Activated naive CD4-positive, alpha-beta T cell treated with anti-CD3 and anti-CD28 coated beads, Interleukin-2, amount 10 ng/mL, durations not matched to agents 7 days and 5 days (primary cell): ENCODE data around the gene XPO6.
"Not testable (repeated sequence)": the region's sequence is repeated elsewhere in the genome, so short reads cannot be mapped to it uniquely, and the experiment has no call there.

ENCODE experiments used
- CTCF ChIA-PET: fragments of 350-600 bp; sonication (Branson Sonifier 250); formaldehyde crosslinking; loops from one replicate; lab custom pipeline; 2021; ENCODE audit warnings: antibody characterized with exemption; lab: Charles Lee
- DNase-seq: peaks from one replicate; pipeline ENCODE4 v3.0.0-alpha.2; 2020
- H3K27ac Mint-ChIP-seq: one replicate; pipeline ENCODE4 v1.8.0; 2021; ENCODE audit warnings: mild to moderate bottlenecking, moderate library complexity, mixed read lengths
- H3K27me3 Mint-ChIP-seq: one replicate; pipeline ENCODE4 v1.8.0; 2021; ENCODE audit warnings: mild to moderate bottlenecking, mixed read lengths
- H3K36me3 Mint-ChIP-seq: one replicate; pipeline ENCODE4 v1.8.0; 2021; ENCODE audit warnings: mixed read lengths
- H3K4me1 Mint-ChIP-seq: one replicate; pipeline ENCODE4 v1.8.0; 2021; ENCODE audit warnings: mixed read lengths
- H3K4me3 Mint-ChIP-seq: one replicate; pipeline ENCODE4 v1.8.0; 2021; ENCODE audit warnings: mild to moderate bottlenecking, moderate library complexity, mixed read lengths
- H3K9me3 Mint-ChIP-seq: one replicate; pipeline ENCODE4 v1.8.0; 2021; ENCODE audit warnings: mixed read lengths

The XPO6 gene

GRCh38 chr16:28126684-28127620, 84.8 kb downstream of the XPO6 start:
- H3K27me3 Mint-ChIP-seq: no peaks in the 10 kb centered on the region
- no peak overlapping the region for H3K4me3 Mint-ChIP-seq
- H3K4me1 Mint-ChIP-seq: peaks cover 3% of the 10 kb centered on the region
- CTCF ChIA-PET: interaction anchor here (1.0 to 1.6 kb wide), 2 partner anchors 10 to 91 kb away, joined by 3 read pairs; no protein-coding TSS in a partner anchor
- peaks cover 79% of the 10 kb centered on the region for H3K36me3 Mint-ChIP-seq
- peak overlapping the region; percentile 39 for H3K27ac Mint-ChIP-seq
- no peaks in the 10 kb centered on the region for H3K9me3 Mint-ChIP-seq
- no peak for DNase-seq

GRCh38 chr16:28125592-28125991, 86.2 kb downstream of the XPO6 start:
- no peaks in the 10 kb centered on the region for H3K9me3 Mint-ChIP-seq
- no peaks in the 10 kb centered on the region for H3K27me3 Mint-ChIP-seq
- CTCF ChIA-PET: interaction anchor here (0.7 to 1.6 kb wide), 2 partner anchors 11 to 92 kb away, joined by 3 read pairs; no protein-coding TSS in a partner anchor
- H3K27ac Mint-ChIP-seq: no peak overlapping the region
- H3K36me3 Mint-ChIP-seq: peaks cover 80% of the 10 kb centered on the region
- no peak overlapping the region for H3K4me3 Mint-ChIP-seq
- DNase-seq: no peak
- H3K4me1 Mint-ChIP-seq: peaks cover 3% of the 10 kb centered on the region

DNA sequence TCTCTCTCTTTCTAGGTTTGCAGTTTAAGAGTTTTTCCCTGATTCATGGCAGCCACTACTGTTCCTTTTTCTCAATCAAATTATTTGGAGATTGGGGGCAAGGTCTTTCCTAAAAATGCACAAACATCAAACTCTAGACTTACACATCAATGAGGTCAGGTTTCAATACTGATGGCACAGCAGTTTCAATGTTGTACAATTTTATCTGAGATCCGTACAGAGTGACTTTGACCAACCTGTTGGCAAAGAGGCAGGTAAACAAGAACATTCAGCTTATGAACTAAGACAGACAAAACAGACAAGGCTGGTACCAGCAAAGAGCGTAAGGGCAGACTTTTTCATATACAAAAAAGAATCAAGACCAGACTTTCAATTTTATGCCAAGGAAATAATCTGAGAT, 90.2 kb downstream of the XPO6 start:
- CTCF ChIA-PET: no interaction called here
- DNase-seq: no peak

DNA sequence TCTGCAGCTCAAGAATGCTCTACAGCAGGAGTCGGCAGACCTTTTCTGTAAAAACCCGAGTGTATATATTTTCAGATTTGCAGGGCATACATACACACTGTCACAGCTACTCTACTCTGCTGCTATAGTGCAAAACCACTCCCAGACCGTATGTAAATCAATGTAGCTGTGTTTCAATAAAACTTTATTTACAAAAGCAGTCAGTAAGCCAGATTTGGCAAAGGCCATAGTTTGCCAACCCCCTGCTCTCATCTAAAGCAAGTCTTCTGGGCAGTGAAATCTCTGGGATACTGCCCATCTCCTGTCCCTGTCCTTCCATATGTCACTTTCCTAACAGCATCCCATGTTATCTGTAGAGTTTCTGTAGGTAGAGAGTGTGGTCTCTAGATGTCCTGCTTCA, 91.0 kb downstream of the XPO6 start:
- no peaks in the 10 kb centered on the region for H3K4me1 Mint-ChIP-seq
- DNase-seq: no peak
- no peak overlapping the region for H3K27ac Mint-ChIP-seq
- H3K4me3 Mint-ChIP-seq: no peak overlapping the region
- H3K9me3 Mint-ChIP-seq: no peaks in the 10 kb centered on the region
- peaks cover 62% of the 10 kb centered on the region for H3K36me3 Mint-ChIP-seq
- CTCF ChIA-PET: interaction anchor here (1.5 kb wide), 1 partner anchor 98 kb away, joined by 5 read pairs; no protein-coding TSS in a partner anchor
- no peaks in the 10 kb centered on the region for H3K27me3 Mint-ChIP-seq

More for the DNA sequence above, 90.2 kb downstream of the XPO6 start:
- Mint-ChIP-seq H3K4me1 (no peaks in the 10 kb centered on the region), H3K36me3 (peaks cover 61% of the 10 kb centered on the region), H3K4me3 (no peak overlapping the region), H3K27ac (no peak overlapping the region), H3K9me3 (no peaks in the 10 kb centered on the region), H3K27me3 (no peaks in the 10 kb centered on the region)

DNA sequence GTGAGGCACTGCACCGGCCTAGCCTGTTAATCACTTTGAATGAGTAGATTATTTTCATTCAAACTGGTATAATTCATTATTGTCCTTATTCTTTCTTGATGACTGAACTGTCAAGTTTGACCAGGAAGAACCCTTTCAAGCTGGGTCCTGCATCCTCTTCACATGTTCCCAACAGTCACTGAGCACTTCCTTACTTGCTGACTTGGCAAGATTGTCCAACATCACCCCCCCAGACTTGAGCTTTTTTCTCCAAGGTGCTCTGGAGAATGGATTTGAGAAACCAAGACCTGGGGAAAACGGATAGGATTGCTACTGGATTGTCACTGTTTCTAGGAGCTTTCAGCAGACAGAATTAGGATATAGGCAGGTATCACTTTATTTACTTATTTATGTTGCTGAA, 93.1 kb downstream of the XPO6 start:
- Mint-ChIP-seq H3K27ac (no peak overlapping the region), H3K4me1 (no peaks in the 10 kb centered on the region), H3K4me3 (no peak overlapping the region), H3K36me3 (peaks cover 57% of the 10 kb centered on the region), H3K9me3 (no peaks in the 10 kb centered on the region), H3K27me3 (no peaks in the 10 kb centered on the region)
- DNase-seq: no peak
- CTCF ChIA-PET: interaction anchor here (0.6 kb wide), 1 partner anchor 14 kb away, joined by 4 read pairs; no protein-coding TSS in a partner anchor

GRCh38 chr16:28117168-28117565, 94.6 kb downstream of the XPO6 start:
- no peak for DNase-seq
- peaks cover 57% of the 10 kb centered on the region for H3K36me3 Mint-ChIP-seq
- no peaks in the 10 kb centered on the region for H3K4me1 Mint-ChIP-seq
- CTCF ChIA-PET: no interaction called here
- no peak overlapping the region for H3K27ac Mint-ChIP-seq
- H3K4me3 Mint-ChIP-seq: no peak overlapping the region
- no peaks in the 10 kb centered on the region for H3K9me3 Mint-ChIP-seq
- no peaks in the 10 kb centered on the region for H3K27me3 Mint-ChIP-seq

DNA sequence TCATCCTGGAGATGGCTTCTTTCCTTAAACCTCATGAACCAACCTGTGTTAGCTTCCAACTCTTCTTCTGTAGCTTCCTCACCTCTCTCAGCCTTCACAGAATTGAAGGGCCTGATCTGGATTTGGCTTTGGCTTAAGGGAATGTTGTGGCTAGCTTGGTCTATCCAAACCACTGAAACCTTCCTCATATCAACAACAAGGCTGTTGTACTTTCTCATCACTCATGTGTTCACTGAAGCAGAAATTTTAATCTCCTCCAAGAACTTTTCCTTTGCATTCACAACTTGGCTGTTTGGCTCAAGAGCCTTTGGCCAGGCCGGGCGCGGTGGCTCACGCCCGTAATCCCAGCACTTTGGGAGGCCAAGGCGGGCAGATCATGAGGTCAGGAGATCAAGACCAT, 95.9 kb downstream of the XPO6 start:
- H3K27me3 Mint-ChIP-seq, DNase-seq, H3K4me3 Mint-ChIP-seq, H3K9me3 Mint-ChIP-seq, CTCF ChIA-PET, H3K4me1 Mint-ChIP-seq, H3K27ac Mint-ChIP-seq: not testable (repeated sequence)
- H3K36me3 Mint-ChIP-seq: peaks cover 55% of the 10 kb centered on the region

DNA sequence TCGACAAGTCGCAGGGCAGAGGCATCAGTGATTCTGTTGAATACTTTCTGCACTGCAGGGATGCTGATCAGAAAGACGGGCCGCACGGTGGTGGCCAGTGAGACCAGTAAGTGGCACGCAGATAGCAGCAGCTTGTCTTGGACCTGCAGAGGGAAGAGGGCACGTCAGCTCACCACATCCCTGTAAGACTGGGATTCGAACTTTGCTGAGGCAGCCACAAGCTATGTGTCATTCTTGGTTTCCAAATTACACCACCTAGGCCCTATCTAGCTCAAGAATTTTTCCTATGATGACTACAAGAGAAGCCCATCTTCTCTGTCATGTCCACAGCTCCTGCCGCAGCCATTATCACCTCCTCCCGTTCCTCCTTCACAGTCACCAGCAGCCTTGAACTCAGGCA, 98.9 kb downstream of the XPO6 start:
- no peak for DNase-seq
- Mint-ChIP-seq H3K27ac (peak overlapping the region; percentile 51), H3K4me3 (no peak overlapping the region), H3K4me1 (peaks cover 3% of the 10 kb centered on the region), H3K27me3 (no peaks in the 10 kb centered on the region), H3K36me3 (peaks cover 59% of the 10 kb centered on the region), H3K9me3 (no peaks in the 10 kb centered on the region)
- CTCF ChIA-PET: interaction anchor here (0.5 to 1.1 kb wide), 4 partner anchors 9 to 104 kb away, joined by 3 to 5 read pairs (median 4); no protein-coding TSS in a partner anchor

GRCh38 chr16:28110977-28111376, 100.8 kb downstream of the XPO6 start:
- H3K36me3 Mint-ChIP-seq: peaks cover 67% of the 10 kb centered on the region
- H3K9me3 Mint-ChIP-seq: no peaks in the 10 kb centered on the region
- H3K27me3 Mint-ChIP-seq: no peaks in the 10 kb centered on the region
- no peak overlapping the region for H3K4me3 Mint-ChIP-seq
- CTCF ChIA-PET: interaction anchor here (1.0 kb wide), 1 partner anchor 107 kb away, joined by 3 read pairs; no protein-coding TSS in a partner anchor
- H3K4me1 Mint-ChIP-seq: peaks cover 3% of the 10 kb centered on the region
- H3K27ac Mint-ChIP-seq: no peak overlapping the region
- no peak for DNase-seq

DNA sequence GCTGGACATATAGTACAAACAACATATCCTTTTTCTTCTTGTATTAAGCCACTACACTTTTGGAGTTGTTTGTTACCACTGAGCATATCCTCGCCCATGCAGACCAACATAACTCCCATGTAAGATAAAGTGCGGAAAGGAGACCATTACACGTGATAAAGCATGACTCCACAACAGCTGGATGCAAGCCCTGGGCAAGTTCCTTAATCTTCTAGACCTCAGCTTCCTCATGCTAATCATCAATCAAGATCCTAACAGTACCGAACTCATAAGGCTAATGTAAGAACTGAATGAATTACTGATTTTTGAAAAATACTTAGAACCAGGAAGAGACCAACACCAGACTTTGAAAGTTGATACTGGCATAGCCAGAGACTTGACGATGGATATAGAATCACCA, 101.3 kb downstream of the XPO6 start:
- DNase-seq: no peak
- peaks cover 67% of the 10 kb centered on the region for H3K36me3 Mint-ChIP-seq
- H3K27me3 Mint-ChIP-seq: no peaks in the 10 kb centered on the region
- H3K9me3 Mint-ChIP-seq: no peaks in the 10 kb centered on the region
- no peak overlapping the region for H3K4me3 Mint-ChIP-seq
- CTCF ChIA-PET: interaction anchor here (1.0 kb wide), 1 partner anchor 108 kb away, joined by 3 read pairs; no protein-coding TSS in a partner anchor
- H3K27ac Mint-ChIP-seq: no peak overlapping the region
- peaks cover 3% of the 10 kb centered on the region for H3K4me1 Mint-ChIP-seq

- H3K4me3 Mint-ChIP-seq: no peak overlapping the region
These were observed 101.7 kb downstream of the XPO6 start for GRCh38 chr16:28110074-28110473.

DNA sequence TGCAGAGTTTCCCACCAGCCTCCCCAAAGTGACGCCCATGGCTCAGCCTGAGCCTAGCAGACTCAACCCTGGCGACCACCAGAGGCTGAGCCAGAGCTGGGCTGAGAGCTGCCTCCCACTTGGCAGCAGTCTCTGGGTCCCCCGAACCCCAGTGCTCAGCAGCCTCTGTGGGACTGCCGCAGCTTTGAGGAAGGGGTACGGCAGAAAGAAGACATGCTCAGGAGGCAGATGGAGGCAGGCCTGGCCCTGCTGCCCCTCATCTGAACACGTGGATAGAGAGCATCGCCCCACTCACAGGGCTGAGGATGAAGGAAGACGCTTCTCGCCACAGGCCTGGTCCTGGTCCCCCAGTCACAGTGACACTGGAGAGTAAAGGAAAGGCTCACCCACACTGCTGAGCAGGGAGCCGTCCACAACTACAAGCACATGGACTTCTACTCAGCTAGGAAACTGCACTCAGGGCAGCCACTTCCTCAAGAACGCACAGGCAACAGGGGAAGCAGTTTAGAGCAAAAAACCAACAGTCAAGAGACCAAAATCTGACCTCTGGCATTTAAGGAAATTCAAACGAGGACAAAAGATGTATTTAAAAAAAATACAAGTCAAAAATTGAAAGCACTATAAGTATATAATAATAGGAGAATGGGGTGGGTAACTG, 103.0 kb downstream of the XPO6 start:
- H3K9me3 Mint-ChIP-seq: no peaks in the 10 kb centered on the region
- CTCF ChIA-PET: no interaction called here
- H3K27me3 Mint-ChIP-seq: no peaks in the 10 kb centered on the region
- peaks cover 3% of the 10 kb centered on the region for H3K4me1 Mint-ChIP-seq
- peak overlapping the region; percentile 75 for H3K27ac Mint-ChIP-seq
- no peak overlapping the region for H3K4me3 Mint-ChIP-seq
- no peak for DNase-seq
- H3K36me3 Mint-ChIP-seq: peaks cover 76% of the 10 kb centered on the region

More at GRCh38 chr16:28110074-28110473, 101.7 kb downstream of the XPO6 start:
- DNase-seq: no peak
- Mint-ChIP-seq H3K27ac (no peak overlapping the region), H3K36me3 (peaks cover 68% of the 10 kb centered on the region), H3K27me3 (no peaks in the 10 kb centered on the region), H3K9me3 (no peaks in the 10 kb centered on the region), H3K4me1 (peaks cover 3% of the 10 kb centered on the region)
- CTCF ChIA-PET: interaction anchor here (0.7 to 1.0 kb wide), 2 partner anchors 27 to 108 kb away, joined by 3 read pairs; no protein-coding TSS in a partner anchor

DNA sequence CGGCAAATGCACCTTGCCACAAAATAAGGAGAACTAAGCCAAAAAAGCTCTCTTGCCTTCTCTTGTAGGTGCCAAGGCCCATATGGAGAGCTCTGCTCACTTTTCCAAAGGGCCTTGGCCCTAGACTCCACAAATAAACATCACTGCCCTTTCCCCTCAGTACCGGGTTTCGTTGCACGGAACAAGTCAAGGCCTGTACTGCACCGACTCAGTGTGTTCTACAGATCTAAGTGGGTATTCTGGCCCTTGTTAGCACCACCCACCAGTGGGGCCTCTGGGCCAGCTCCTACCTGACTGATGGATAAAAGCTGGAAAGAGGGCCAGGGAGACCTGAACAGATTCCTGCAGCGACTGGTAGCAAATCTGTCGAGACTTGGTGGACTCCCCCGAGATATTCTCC, 104.5 kb downstream of the XPO6 start:
- H3K9me3 Mint-ChIP-seq: no peaks in the 10 kb centered on the region
- peaks cover 3% of the 10 kb centered on the region for H3K4me1 Mint-ChIP-seq
- no peak overlapping the region for H3K4me3 Mint-ChIP-seq
- no peak for DNase-seq
- H3K36me3 Mint-ChIP-seq: peaks cover 75% of the 10 kb centered on the region
- no peak overlapping the region for H3K27ac Mint-ChIP-seq
- no peaks in the 10 kb centered on the region for H3K27me3 Mint-ChIP-seq
- CTCF ChIA-PET: interaction anchor here (1.0 to 1.5 kb wide), 2 partner anchors 16 to 107 kb away, joined by 3 read pairs; no protein-coding TSS in a partner anchor
